Measurements from ENCODE around the gene MOGAT3. TPM values are rescaled to one million over a fixed set of nuclear protein-coding genes. Genes with fewer than 3 reads are reported as not detected.

The MOGAT3 gene
- total RNA-seq, 1 donor from 2014 or later = 3.9 TPM

DNA sequence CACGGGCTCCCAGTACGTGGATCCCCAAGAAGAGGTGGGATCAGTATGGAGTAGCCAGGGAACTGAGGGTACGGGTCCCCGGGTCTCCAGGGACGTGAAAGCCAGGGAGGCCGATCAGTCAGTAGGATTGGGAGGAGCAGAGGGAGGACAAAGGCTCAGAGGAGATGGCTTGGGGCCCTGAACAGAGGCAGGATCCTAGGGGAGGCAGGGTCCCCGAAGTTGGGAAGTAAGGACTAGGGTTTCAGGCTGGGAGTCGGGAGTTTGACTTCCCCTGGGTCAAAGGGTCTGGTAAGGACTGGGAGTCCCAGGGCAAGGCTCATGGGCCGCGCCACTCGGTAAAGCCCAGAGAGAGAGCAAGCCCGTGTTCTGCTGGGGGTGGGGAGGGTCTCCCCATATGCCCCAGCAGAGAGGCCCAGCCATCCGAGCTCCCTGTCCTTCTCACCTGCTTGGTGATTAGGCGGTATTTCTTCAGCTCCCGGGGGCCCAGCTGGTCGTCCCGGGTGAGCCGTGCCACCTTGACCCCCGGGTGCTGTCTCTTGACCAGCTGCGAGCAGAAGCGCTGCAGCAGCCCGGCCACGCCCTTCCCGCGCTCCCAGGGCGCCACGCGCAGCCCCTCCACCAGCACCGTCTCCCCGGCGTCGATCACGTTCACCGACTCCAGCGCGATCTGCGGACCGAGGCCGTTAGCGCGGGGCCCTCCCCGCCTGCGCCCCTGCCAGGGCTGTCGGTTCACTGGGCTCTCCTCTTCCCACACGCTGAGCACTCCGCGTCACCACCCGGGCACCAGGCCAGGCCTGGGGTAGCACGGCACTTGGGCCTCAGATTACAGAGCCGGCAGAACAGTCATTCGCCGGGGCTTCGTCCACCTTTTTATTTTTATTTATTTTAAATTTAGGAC, 27.7 kb downstream of the MOGAT3 start:
- peak; percentile 68 for DNase-seq (ENCODE audit: low spot score)

DNA sequence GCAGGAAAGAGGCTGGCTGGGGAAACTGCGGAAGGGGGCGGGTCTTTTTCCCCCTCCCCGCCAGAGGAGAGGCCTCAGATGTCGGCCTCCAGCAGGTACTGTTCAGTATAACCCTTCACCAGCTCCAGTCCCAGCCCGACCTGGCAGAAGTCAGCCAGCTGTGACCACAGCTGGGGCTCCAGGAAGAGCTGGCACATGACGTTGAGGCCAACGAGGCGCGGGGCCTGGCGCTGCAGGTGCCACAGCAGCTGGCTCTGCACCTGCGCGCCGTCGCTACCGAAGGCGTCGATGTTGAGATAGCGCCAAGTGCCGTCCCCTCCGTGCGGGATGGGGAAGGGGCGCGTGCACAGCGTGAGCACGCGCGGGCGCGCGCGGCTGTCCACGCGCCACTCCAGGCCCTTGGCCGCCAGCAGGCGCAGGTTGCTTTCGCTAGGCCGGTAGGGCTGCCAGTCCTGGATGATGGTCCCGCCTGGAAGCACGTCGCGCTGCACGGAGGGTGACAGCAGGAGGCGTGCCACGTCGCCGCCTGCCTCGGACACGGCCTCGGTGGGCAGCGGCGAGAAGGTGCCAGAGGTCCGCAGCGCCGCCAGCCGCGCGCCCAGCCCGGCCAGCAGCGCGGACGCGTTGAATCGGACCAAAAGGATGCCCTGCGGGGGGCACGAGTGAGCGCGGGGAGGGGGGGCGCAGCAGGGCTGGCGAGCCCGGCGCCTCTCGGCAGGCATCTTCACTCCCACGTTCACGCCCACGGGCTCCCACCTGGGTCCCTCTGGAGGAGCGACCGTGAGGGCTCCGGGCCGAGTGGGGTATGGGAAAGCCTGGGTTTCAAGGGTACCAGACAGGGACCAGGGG, 28.6 kb downstream of the MOGAT3 start:
- DNase-seq (ENCODE audit: low spot score) = no peak

- no peak for DNase-seq (ENCODE audit: low spot score)
Measured at GRCh38 chr7:101171442-101171837, 29.4 kb downstream of the MOGAT3 start.

DNA sequence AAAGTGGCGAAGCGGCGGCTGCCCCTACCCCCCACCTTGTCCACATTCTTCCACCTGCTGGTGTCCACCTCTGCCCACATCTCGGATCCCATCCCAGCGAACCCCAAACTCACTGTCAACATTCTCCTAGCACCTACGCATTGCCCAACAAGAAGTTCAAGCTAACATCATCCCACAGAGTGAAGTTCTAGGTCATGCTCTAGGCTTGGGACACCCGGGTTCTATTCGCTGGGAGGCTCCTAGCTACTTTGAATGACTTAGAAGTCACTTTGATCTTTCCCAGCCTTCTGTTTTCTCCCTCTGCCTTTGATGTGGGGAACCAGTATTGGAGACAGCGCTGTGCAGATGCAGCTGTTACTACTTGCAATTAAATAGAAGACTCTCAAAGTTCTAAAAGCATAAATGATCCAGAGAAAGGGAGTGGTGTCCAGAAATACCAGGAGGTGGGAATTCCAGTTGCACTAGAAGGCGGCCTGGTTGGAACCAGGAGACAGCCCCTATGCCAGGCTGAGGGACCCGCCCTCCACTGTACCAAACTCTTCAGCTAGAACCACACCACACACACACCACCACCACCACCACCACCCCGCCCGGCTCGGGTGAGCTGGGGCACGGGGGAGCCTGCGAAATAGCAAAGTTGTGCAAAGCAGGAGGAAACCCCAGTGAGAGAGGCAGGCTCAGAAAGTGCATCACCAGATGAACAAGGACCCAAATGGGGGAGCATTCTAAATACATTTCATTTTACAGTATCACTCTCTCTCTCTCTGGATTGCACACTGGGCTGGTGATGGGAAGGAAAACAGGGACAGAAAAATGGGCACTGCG, 30.0 kb downstream of the MOGAT3 start:
- DNase-seq (ENCODE audit: low spot score) = no peak

DNA sequence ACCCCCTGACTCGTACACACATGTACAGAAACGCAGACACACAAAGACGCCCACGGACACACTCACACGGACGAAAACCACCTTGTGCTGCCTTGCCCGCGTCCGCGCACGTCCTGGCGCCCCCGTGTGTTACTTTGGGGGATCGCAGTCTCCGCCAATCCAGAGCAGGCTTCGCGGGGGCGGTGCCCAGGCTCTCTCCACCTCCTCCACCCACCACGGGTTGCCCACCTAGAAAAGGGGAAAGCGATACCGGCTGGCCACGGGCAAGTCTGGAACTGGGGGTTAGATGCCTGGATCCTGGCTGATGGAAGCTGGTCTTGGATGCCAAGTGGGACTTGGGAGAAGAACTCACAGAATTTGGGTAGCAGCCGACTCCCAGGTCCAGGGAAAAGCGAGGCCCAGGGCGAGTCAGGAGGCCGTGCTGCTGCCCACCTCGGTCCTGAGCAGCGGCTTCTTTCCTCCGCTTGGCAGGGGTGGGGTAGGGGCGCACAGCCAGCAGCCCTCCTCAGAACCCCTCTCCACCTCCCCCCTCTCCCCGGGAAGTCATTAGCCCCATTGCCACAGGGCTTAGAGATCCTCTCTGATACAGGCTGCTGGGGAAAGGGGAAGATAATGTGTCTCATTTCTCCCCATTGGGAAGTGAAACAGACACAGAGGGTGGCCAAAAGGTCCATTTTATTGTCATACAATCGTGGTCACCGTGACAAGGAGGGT, 30.8 kb downstream of the MOGAT3 start:
- peak; percentile 44 for DNase-seq (ENCODE audit: low spot score)

GRCh38 chr7:101169110-101169837, 31.6 kb downstream of the MOGAT3 start:
- no peak for DNase-seq (ENCODE audit: low spot score)

DNA sequence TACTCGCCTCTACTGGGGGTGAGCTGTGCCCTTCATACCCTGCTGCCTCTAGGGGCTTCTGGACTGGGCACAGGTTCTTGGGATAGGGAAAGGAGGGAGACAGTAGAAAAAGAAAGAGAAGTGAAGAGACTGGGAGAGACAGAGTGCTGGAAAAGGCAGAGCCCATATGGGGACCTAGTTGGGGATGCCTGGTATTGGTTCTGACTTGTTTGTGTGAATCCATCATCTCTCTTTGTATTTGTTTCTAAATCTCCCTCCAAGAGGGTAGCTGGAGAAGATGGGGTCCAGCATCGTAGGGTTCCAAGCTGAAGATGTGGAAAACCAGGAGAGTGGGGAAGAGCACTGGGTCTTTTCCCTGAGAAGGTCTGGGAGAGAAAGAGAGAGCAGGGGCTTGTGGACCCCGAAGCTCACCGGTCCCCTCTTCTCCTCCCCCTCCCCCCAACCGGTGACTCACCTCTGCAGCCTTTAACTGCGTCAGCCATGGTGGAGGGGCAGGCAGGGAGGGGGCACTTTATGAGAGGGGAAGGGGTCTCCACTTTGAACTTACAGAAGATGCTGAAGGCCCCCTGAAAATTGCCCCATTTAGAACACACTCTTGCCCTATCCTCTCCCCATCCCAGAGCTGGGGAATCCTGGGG, 32.3 kb downstream of the MOGAT3 start:
- DNase-seq (ENCODE audit: low spot score) = no peak

- no peak for DNase-seq (ENCODE audit: low spot score)
Measured at GRCh38 chr7:101167645-101168411, 33.0 kb downstream of the MOGAT3 start.

DNA sequence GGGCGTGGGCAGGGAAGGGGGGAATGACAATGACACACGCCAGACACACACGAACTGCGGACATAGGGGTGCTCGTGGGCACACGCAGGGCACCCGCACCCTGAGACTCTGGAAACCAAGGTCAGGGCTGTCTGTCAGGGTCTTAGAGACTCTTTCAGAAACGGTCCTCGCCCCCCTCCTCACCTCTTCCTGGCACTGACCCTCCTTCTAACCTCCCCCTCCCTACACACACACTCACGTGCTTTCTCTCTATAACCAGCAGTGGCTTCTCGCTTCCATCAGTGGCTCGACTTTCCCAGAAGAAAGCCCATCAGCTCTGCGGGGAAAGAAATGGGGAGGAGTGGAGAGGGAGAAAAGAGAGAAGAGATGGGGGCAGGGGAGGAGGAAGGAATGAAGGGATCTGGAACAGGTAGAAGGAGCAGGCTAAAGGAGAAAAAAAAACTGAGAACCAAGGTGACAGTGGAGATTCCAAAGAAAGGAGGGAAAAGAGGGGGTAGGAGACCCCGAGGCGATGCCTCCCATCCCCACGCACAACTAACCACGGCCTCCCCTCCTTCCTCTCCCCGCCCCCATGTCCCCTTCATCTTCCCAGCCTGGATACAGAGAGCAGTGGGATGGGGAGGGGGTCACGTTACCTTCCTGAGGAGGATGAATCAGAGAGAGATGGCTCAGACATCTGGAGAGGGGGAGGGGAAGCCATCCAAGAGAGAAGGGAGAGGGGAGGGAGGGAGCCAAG, 33.8 kb downstream of the MOGAT3 start:
- no peak for DNase-seq (ENCODE audit: low spot score)

DNA sequence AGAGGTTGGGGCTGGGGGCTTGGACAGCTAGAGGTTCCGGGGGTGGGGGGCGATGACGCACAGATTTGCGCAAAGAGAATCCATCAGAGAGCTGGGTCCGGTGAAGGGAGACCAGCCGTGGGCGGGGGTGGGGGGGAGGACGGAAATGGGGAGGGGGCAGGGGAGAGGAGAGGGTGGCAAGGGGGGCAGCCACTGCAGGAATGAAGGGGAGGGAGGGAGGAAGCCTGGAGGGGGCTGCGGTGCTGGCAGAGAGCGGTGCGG, 34.3 kb downstream of the MOGAT3 start:
- DNase-seq (ENCODE audit: low spot score) = no peak

DNA sequence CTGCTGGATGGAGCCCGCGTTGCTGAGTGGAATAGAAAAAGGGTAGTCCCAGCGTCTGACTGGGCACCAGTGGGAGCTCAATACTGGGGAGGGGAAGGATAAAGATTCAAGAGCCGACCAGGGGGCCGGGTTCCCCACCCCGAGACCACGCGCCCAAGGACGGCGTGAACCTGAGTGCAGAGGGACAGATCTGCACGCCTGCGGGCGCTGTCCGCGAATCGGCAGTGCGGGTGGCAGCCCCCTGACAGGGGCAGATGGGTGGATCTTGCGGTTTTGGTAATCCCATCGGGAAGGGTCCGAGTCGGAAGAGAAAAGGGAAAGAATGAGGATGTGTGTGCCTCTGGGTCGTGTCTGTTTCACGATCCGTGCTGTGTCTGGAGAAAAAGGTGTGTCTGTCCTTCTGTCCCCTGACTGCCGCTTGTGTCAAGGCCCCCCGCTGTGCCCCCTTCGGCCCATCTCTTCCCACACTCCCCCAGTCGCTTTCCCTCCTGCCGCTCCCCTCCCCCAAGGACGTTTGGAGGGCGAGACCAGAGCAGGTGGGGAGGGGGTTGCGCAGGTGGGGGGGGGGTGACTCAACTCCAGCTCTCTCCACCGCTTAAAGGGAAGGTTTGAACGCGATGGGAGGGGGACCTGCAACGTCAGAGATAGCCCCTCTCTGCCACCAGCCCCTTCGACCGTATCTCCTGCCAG, 34.7 kb downstream of the MOGAT3 start:
- no peak for DNase-seq (ENCODE audit: low spot score)

DNA sequence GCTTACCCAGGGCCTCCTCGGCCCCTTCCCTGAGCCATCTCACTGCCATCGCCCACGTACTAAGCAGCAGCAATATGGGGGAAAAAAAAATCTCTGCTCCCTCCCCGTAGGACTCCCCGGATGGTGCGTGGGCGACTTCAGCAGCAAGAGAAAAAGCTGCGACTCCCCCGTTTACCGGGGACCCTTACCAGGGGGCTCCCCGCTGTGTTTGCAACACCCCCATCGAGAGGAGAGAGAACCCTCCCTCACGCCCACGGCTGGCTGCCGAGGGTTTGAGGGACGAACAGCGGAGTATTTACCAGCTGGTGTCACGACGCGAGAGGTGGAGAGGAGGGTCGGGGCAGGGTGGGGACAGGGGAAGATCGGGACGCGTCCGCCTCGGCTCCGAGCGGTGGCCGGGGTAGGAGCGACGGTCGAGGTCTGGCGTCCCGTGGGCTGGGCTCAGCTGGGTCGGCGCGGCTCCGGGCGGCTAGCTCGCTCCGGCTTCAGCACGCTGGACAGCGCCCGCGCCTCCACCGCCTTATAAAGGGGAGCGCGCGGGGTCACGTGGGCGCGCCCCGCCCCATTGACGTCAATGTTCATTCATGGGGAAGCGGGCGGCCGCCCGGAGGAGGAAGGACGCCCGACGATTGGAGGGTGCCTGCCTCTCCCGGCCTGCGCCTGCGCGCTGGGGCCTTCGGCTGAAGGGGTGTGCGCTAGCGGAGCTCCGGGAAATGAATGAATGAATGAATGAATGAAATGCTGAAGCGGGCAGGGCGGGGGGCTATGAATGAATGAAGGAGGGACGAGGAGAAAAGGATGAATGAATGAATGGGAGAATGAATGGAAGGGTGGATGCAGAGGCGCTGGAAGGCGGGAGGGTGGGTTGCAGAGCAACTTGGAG, 35.5 kb downstream of the MOGAT3 start, which contains the start of gene VGF:
TSS of gene VGF (minus strand) at position 495 of the 883 bp plus-strand sequence. CDS start 726 bp downstream, outside the sequence.
- peak; percentile 95 for DNase-seq (ENCODE audit: low spot score)

DNA sequence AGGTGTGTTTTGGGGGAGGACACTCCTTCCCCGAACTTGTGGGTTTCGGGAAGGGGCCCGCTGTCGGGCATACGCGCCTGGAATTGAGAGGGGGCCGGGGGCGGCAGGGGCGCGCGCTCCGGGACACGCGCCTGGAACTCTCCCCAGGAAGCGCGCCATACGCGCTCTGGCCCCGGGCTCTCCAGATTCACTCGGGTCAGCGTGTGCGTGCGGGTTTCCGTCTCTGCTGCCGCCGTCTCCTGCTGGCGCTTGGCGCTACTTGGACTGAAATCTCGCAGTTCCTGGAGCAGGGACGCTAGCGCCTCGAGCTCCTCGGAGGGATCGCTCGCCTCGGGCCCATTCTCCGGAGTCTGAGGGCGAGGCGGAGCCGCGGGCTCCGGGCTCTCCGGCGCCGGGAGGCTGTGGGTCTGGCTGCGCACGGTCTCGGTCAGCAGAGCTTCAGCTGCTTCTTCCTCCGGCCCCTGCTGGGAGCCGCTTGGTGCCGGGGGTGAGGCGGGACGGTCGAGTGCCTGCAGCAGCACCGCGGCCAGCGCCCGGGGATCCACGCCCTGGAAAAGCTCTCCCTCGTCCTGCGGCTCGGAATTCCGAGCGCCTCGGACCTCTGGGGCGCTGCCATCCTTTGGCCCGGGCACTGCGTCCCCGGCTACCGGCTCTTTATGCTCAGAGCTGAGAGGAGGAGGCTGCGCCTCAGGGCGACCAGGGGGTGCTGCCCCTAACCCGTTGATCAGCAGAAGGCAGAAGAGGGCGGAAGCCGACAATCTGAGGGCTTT, 36.6 kb downstream of the MOGAT3 start:
- peak; percentile 59 for DNase-seq (ENCODE audit: low spot score)

DNA sequence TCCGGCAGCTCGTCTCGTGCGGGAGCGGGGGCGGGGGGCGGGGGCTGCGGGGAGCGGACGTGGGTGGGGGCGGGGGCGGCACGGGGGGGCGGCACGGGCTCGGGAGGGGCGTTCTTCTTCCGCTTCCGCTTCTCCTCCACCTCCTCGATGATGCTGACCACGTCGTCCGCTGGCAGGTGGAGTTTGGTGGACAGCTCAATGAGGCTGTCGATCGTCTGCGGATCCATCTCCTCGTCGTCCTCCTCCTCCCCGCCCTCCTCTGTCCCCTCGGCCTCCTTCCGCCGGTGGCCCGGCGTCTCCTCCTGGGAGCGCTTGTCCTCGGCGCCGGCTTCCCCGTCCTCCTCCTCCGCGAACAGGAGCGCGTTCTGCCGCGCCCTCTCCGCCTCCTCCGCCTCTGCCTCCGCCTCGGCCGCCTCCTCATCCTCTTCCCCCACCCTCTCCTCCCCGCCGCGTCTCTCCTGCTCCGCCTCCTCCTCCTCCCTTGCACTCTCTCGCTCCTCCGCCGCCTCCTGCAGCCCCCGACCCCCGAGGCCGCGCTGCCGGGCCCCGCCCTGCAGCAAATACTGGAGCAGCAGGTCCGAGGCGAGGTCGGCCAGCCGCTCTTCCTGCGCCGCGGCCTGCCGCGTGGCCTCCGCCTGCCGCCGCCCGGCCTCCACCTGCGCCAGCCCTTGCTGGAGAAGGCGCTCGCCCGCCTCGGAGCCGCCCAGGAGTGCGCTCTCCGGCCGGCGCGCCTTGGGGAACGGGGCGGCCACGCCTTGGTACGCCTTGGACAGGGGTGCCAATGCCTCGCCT, 37.4 kb downstream of the MOGAT3 start:
- DNase-seq (ENCODE audit: low spot score) = no peak

DNA sequence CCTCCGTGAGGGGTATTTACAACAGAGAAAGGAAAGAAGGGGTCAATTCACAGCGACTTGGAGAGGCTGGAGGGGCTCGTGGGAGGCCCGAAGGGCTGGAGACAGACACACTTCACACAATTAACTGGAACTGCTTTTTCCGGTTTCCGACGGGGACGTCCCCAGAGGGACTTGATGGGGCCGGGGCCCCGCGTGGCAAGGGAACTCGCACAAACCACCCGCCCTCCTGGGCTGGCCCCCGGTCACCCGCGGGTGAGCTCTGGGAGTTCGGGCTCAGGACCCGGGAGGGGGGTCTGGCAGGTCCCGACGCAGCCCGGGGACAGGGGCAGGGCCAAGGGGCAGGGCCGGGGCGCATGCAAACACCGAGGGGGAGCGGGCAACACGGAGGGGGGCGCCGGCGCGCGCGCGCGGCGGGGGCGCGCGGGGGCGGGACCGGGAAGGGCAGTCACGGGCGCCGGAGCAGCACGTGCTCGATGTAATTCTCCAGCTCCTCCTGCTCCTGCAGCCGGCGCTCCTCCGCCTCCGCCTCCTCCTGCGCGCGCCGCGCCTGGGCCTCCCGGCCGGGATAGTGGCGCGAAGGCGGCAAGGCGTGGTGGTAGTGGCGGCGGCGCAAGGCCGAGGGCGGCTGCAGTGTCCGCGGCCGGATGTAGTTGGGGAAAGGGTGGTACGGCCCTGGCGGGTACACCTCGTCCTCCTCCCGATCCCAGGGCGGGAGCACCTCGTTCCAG, 38.1 kb downstream of the MOGAT3 start:
- peak; percentile 38 for DNase-seq (ENCODE audit: low spot score)

Measured in umbilical cord (tissue), 2 donors.